Endometrial microvascular endothelial cells (primary cell): ENCODE results near the gene HMBS. TPM values are rescaled to one million over a fixed set of nuclear protein-coding genes. Genes with fewer than 3 reads are reported as not detected.
"Not testable (repeated sequence)": the region's sequence is repeated elsewhere in the genome, so short reads cannot be mapped to it uniquely, and the experiment has no call there.

Experiments used
- in situ Hi-C: cut with HindIII; loops from 2 replicates; pipeline ENCODE4 v1.10.0; 2017; ENCODE audit warnings: low sequenced_read_pairs, low pct_unique_long_range_greater_than_20kb; ENCODE audit errors: inconsistent ontology term
- total RNA-seq: library from RNA; depleted of rRNA; stranded (reverse); fragments of >200 nt; gene quantifications from one replicate; pipeline ENCODE4 v1.2.3, GENCODE V29; 2015; ENCODE audit errors: inconsistent ontology term

Gene HMBS
- total RNA-seq, 1 donor from 2014 or later = 8.2 TPM

DNA sequence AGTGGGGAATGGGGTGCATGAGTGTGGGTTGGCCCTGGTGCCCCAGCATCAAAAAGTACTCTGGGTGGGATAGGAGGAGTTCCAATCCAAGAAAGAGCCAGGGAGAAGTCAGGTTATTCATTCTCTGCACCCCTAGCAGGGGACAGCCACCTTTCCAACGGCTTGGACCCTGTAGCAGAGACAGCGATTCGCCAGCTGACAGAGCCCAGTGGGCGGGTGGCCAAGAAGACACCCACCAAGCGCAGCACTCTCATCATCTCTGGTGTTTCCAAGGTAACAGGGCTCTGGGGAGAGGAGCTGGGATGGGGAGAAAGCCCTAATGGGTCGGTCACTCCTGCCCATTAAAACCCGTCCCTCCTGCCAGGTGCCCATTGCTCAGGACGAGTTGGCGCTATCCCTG, 29.0 kb downstream of the HMBS start:
- in situ Hi-C loops = loop anchor here (25.0 kb wide), 1 partner anchor 149 kb away; no protein-coding TSS in a partner anchor

DNA sequence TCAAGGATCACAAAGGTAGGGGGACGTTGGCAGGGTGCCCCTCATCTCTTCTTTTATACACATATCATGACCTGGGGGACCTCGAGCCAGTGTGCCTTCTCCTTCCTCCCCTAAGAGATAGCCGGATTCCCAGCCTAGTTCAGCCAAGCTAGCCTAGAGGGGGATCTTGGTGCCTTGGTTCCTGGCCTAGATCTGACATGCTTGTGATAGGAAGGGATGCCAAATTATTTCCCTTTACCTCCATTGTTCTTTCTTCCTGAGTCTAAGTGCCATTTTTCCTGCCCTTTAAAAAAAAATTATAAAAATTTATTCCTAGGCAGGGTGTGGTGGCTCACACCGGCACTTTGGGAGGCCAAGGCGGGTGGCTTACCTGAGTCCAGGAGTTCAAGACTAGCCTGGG, 29.7 kb downstream of the HMBS start:
- in situ Hi-C loops = loop anchor here (25.0 kb wide), 1 partner anchor 148 kb away; no protein-coding TSS in a partner anchor

DNA sequence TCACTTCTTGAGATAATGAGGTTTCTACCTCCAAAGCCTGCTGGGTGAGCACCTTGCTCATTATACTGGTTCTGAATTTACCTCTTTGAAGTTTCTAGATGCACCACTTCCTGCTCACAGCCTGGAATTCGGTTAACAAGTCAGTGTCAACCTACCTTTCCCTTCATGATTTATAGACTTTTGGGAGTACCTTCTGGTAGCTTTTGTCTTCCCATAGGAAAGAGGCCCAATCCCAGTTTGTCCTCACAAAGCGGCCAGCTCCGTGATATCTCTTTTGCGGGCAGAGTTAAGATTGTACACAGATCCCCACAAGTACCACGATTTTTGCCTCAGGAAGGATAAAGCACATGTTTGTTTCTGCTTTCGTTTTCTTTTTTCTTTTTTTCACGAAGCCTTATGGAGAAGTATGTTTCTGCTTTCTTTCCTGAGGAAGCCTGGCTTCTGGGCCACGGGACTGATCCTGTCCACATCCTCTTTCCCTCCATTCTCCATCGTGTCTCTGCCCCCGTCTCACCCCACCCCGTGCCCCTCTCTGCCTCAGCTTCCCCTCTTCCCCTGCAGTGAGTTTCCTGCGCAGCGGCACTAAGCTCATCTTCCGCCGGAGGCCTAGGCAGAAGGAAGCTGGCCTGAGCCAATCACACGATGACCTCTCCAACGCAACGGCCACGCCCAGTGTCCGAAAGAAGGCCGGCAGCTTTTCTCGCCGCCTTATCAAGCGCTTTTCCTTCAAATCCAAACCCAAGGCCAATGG, 31.0 kb downstream of the HMBS start:
- in situ Hi-C loops = loop anchor here (25.0 kb wide), 1 partner anchor 147 kb away; no protein-coding TSS in a partner anchor

DNA sequence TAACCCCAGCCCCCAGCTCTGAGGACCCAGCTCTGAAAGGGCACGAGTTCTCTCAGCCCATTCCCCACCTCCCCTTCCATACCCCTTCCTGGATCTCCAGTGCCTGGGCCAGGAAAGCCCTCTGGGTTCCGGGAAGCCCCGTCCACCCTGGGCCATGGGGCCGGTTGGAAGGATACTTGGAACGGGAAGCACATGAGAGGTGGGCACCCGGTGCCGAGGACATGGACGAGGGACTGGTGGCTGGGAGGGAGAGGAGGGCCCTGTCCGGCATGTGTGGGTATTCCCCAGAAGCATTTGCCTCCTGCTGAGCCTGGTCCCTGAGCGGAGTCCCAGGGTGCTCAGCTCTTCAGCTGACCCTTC, 31.5 kb downstream of the HMBS start:
- in situ Hi-C loops = loop anchor here (25.0 kb wide), 1 partner anchor 146 kb away; no protein-coding TSS in a partner anchor

DNA sequence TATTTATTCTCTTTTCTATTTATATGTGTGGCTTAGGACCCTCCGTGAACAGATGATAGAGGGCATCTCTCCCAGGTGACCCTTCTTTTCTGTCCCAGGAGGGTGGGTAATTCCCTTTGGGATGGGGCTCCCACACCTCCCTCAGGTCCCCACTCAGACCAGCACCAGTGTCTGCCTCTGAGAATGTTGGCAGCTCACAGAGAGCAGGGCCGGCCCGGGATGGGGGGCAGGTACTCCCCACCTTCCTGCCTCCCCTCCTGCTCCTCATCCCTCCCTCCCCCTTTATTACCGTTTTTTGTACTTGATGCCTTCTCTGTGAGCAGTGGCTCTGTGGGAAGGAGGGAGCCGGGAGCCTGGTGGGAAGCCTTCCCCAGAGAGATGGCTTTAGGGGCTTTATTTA, 31.9 kb downstream of the HMBS start:
- in situ Hi-C loops = loop anchor here (25.0 kb wide), 1 partner anchor 146 kb away; no protein-coding TSS in a partner anchor

DNA sequence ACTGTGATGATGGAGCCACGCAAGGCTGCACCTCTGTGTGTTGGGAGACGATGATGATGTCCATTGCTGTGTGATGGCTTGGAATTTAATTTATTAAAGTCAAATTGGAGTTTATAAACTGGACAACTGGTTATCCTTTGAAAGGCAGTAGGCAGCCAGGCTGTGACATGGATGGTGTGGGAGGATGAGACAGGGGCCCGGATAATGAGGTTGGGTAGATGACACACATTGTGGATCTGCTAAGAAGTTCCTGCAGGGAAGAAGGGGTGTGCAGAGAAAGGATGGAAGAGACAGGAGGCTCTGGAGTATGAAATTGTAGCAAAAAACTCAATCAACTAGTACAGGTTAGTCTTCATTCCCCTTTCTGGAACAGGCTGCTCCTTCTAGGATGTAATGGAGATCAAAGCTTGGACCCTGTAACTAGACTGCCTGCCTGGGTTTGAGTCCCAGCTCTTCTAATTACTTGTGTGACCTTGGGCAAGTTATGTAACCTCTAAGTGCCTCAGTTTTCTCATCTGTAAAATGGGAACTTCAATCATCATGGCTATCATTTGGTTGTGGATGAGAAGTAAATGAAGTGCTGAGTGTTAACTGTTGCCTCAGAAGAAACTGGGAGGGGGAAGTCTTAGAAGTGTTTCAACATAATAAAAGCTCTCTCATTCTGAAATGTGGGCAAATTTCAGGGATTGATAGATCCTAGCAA, 32.5 kb downstream of the HMBS start:
- in situ Hi-C loops = loop anchor here (25.0 kb wide), 1 partner anchor 145 kb away; no protein-coding TSS in a partner anchor

DNA sequence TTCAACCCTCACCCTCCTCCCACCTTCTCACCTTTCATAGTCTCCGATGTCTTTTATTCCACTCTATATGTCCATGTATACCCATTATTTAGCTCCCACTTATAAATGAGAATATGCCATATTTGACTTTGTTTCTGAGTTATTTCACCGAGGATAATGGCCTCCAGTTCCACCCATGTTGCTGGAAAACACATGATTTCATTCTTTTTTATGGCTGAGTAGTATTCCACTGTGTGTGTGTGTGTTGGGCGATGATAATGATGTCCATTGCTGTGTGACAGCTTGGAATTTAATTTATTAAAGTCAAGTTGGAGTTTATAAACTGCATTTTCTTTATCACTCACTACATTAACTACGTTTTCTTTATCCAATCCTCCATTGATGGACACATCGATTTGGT, 33.5 kb downstream of the HMBS start:
- in situ Hi-C loops = loop anchor here (25.0 kb wide), 1 partner anchor 144 kb away; no protein-coding TSS in a partner anchor

DNA sequence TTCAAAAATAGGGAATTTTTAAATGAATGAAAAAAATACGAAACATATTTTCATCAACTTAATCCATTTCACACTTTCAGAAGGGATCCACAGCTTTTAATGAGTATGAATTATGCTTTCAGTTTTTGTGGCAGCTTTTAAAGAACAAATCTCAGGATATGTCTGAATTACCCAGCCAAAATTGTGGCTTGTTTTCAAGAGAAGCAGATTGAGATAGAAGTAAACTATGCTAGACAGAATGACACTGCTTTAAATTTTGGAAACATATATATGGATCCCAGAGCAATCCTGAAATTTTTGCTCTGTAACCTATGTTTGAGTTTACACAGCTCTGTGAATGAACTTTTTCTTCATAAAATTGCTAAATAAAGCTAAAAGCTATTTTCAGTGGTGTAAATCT, 34.3 kb downstream of the HMBS start:
- in situ Hi-C loops = loop anchor here (25.0 kb wide), 1 partner anchor 143 kb away; no protein-coding TSS in a partner anchor

DNA sequence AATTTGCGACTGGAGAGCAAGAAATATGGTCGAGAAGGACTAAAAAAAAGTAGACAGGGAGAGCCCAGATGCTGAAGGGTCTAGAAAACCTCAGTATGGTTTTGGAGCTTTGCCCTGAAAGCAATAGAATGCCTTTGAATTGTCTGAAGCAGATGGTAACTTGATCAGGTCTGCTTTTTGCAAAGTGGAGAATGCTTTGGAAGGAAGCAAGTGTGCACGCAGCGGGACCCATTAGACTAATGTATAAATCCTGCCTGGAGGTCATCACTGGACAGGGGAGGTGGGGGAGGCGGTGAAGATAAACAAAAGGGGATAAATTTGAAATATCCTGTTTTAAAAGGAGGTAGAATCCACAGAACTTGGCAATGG, 35.9 kb downstream of the HMBS start:
- in situ Hi-C loops = loop anchor here (25.0 kb wide), 1 partner anchor 142 kb away; no protein-coding TSS in a partner anchor

DNA sequence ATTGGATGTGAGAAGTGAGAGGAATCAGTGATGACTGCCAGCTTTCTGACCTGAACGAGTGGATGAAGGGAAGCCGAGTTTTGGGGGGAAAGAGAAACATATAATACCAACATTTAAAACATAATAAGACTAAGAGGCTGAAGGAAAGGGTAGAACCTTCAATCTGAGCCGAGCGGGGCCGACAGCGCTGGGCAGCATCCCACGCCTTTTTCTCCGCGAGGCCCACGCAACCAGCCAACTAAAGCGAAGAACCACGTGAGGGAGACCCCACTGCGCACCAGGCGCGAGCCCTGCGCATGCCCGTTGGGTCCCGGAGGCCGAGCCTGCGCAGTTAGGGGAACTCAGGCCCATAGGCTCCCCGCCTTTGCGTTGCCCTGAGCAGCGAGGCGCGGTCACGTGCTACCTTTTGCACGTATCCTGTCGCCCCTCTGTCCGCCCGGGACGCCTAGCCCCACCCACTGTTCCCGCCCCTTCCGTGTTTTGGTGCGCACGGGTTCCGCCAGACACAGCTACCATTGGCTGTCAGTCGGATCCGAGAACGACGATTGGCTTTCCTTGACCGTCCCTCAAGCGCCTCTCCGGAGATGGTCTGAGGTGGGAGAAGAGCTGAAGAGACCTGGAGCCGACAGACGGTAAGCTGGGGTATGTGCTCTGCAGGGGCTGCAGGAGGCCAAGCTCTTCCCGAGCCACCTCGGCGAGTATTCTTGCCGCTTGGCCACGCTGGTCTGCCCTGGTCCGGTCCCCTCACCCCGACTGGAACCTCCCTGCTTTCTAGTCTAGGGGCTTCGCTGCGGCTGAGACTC, 36.5 kb downstream of the HMBS start, which contains the start of gene HINFP:
HINFP (plus strand) TSS at position 573 of the 803 bp plus-strand sequence. CDS start 5,365 bp downstream, outside the sequence.
- in situ Hi-C loops = loop anchor here (25.0 kb wide), 1 partner anchor 141 kb away; no protein-coding TSS in a partner anchor

DNA sequence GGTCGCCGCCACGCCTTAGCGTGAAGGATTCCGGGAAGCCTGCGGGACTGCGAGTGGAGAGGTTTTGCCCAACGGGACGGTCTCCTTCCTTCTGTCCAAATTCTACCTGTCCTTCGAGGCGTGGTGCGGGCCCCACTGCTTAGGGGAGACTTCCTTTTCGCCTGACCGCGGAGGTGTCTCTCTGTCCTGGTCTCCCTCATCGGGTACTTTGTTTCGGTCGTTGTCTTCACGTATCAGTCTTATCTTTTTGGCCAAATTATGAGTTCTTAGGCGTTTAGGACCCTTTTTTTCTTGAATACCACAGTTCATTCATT, 37.1 kb downstream of the HMBS start:
- in situ Hi-C loops = loop anchor here (25.0 kb wide), 1 partner anchor 141 kb away; no protein-coding TSS in a partner anchor

DNA sequence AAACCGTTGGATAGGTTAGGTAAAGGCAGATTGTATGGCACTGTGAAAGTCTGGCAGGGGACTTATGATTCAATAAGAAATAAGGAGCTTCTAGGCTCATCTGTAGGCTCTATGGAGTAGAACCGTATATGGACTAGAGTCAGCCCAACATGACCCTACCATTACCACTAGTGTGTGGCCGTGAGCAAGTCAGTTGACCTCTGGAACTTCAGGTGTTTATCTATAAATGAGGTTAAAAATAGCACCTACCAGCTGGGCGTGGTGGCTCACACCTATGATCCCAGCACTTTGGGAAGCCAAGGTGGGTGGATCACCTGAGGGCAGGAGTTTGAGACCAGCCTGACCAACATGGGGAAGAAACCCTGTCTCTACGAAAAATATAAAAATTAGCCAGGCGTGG, 41.1 kb downstream of the HMBS start:
- in situ Hi-C loops = no loop called here

DNA sequence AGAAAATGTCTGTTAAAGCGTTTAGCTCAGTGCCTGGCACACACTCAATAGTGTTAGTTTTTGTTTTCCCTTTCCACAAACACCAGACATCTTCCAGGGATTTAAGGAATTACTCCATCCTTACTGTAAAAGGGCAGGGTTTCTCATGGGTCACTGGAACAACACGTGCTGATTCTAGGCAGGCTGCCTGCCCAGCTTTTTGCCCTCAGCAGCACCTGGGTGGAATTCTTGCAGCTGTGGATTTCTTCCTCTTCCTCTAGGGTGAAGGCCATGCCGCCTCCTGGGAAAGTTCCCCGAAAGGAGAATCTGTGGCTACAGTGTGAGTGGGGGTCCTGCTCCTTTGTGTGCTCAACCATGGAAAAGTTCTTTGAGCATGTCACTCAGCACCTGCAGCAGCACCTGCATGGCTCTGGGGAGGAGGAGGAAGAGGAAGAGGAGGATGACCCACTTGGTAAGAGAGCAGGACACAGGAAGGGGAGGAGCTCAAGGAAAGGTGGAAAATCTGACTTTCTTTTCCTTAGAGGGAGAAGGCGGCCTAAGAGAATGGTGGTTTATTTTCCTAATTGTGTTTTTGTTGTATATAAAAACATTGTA, 42.1 kb downstream of the HMBS start:
- in situ Hi-C loops = no loop called here

DNA sequence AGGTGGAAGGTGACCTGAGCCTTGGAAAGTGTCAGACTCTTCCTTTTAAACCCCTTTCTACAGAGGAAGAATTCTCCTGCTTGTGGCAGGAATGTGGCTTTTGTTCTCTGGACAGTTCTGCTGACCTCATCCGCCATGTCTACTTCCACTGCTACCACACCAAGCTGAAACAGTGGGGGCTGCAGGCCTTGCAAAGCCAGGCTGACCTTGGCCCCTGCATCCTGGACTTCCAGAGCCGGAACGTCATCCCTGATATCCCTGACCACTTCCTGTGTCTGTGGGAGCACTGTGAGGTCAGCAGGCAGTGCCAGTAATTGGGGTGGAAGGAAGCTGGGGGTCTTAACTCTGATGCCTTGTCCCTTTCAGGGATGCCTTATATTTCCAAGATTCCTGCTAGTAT, 46.0 kb downstream of the HMBS start:
- in situ Hi-C loops = no loop called here

DNA sequence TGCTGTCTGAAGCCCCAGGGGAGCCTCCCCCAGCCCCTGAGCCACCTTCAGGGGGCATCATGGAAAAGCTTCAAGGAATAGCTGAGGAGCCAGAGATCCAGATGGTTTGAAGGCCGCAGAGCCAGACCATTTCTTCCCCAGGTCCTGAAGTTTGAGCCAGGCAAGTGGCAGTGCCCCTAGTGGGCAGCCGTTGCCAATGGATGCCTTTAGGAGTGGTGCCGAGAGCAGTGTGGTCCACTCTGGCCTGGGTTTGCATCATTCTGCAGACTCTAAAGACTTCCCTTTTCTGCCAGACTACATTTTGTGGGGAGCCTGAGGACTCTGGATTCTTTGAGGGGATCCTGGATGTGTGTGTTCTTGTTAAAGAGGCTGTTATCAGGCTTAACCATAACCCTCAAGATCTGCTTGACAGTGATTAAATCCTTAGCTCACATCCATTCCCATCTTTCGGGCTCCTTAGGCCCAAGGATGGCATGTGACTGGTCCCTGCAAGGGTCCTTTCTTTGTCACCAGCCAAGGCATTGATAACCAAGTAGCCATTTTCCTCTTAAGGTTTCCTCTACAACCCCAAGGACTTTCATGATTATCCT, 49.8 kb downstream of the HMBS start:
- in situ Hi-C loops = no loop called here

DNA sequence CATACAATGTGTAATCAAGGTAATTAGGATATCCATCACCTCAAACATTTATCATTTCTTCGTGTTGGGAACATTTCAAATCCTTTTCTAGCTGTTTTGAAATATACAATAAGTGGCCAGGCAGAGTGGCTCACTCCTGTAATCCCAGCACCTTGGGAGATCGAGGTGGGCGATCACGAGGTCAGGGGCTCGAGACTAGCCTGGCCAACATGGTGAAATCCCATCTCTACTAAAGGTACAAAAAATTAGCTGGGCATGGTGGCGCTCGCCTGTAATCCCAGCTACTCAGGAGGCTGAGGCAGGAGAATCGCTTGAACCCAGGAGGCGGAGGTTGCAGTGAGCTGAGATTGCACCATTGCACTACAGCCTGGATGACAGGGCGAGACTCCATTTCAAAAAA, 54.6 kb downstream of the HMBS start:
- in situ Hi-C loops = not testable (repeated sequence)
